Mononuclear cell (primary cell): ENCODE measurements around the gene ZNF692. TPM values are rescaled to one million over a fixed set of nuclear protein-coding genes. Genes with fewer than 3 reads are reported as not detected.

Source experiments
- H3K27me3 ChIP-seq: 2 replicates; pipeline ENCODE4 v1.6.0; 2011; ENCODE audit warnings: low read length, control low read depth; ENCODE audit not compliant: insufficient read depth
- H3K4me1 ChIP-seq: 2 replicates; pipeline ENCODE4 v1.5.1; 2011; ENCODE audit warnings: mild to moderate bottlenecking, low read length, control low read depth; ENCODE audit not compliant: insufficient read depth
- H3K4me3 ChIP-seq: 2 replicates; pipeline ENCODE4 v1.5.1; 2011; ENCODE audit warnings: mild to moderate bottlenecking, low read length, moderate library complexity
- H3K9me3 ChIP-seq: 2 replicates; pipeline ENCODE4 v1.5.1; 2011; ENCODE audit warnings: low read depth, mild to moderate bottlenecking, control low read depth, low read length
- total RNA-seq: library from RNA; depleted of rRNA; stranded (reverse); fragments of >200 nt; gene quantifications from one replicate; pipeline ENCODE4 v1.2.3, GENCODE V29; 2012

The ZNF692 gene
- total RNA-seq, 1 donor = 5.6 TPM

DNA sequence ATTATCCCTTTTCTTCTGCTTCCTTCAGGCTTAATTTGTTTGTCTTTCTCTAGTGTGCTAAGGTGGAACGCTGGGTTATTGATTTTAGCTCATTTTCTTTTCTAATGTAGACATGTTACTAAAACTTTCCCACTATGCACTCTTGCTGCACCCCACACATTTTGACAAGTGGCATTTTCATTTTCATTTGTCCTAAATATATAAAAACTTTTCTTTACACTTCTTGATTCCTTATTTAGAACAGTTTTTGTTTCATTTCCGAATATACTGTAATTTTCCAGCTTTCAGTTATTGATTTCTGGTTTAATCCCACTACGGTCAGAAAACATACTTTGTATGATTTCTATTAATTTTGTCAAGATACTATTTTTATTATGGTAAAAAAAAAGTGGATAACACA is 58.4 kb downstream of the ZNF692 start:
- Histone ChIP-seq H3K4me1 (peaks cover 27% of the 10 kb centered on the region), H3K4me3 (no peak overlapping the region), H3K9me3 (no peaks in the 10 kb centered on the region), H3K27me3 (no peaks in the 10 kb centered on the region)

Other genes starting within 250 kb of the ZNF692 start
- 0.21 TPM for gene OR2T11, start 224.0 kb downstream of the ZNF692 start, total RNA-seq
- gene OR2T35, start 213.8 kb downstream of the ZNF692 start, total RNA-seq = 0.42 TPM
- not detected for gene OR2T27, start 203.6 kb downstream of the ZNF692 start, total RNA-seq
- gene OR14I1, start 156.3 kb downstream of the ZNF692 start, total RNA-seq = not detected
- gene LYPD8, start 103.3 kb downstream of the ZNF692 start, total RNA-seq = not detected
- gene SH3BP5L, start 33.2 kb downstream of the ZNF692 start, total RNA-seq = 8.7 TPM
- gene ZNF672, start 20.9 kb downstream of the ZNF692 start, total RNA-seq = 13.1 TPM
- 0.73 TPM for gene PGBD2, start 47.1 kb upstream of the ZNF692 start, total RNA-seq